CD4-positive, alpha-beta T cell treated with Interferon gamma for 1 hour (primary cell): ENCODE data around the gene ZBTB17.
"Not testable (repeated sequence)": the region's sequence is repeated elsewhere in the genome, so short reads cannot be mapped to it uniquely, and the experiment has no call there.

ENCODE experiments used
- DNase-seq: peaks from one replicate; pipeline ENCODE4 v3.0.0-alpha.2; 2020

Gene ZBTB17

DNA sequence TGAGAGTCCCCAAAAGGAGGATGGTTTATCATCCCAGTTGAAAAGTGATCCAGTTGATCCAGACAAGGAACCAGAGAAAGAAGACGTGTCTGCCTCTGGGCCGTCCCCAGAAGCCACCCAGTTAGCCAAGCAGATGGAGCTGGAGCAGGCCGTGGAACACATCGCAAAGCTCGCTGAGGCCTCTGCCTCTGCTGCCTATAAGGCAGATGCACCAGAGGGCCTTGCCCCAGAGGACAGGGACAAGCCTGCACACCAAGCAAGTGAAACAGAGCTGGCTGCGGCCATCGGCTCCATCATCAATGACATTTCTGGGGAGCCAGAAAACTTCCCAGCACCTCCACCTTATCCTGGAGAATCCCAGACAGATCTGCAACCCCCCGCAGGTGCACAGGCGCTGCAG lies 43.3 kb downstream of the ZBTB17 start:
- no peak for DNase-seq

DNA sequence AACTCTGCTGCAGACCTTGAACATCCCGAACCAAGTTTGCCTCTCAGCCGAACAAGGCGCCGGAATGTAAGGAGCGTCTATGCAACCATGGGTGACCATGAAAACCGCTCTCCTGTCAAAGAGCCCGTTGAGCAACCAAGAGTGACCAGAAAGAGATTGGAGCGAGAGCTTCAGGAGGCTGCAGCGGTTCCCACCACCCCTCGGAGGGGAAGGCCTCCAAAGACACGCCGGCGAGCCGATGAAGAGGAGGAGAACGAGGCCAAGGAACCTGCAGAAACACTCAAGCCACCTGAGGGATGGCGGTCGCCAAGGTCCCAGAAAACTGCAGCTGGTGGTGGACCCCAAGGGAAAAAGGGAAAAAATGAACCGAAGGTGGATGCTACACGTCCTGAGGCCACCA lies 44.0 kb downstream of the ZBTB17 start:
- DNase-seq, result no peak

DNA sequence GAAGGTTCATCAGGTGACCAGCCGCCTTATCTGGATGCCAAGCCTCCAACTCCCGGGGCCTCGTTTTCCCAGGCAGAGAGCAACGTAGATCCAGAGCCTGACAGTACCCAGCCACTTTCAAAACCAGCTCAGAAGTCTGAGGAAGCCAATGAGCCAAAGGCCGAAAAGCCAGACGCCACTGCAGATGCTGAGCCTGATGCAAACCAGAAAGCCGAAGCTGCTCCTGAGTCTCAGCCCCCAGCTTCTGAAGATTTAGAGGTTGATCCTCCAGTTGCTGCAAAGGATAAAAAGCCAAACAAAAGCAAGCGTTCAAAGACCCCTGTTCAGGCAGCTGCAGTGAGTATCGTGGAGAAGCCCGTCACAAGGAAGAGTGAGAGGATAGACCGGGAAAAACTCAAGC lies 44.5 kb downstream of the ZBTB17 start:
- no peak for DNase-seq

DNA sequence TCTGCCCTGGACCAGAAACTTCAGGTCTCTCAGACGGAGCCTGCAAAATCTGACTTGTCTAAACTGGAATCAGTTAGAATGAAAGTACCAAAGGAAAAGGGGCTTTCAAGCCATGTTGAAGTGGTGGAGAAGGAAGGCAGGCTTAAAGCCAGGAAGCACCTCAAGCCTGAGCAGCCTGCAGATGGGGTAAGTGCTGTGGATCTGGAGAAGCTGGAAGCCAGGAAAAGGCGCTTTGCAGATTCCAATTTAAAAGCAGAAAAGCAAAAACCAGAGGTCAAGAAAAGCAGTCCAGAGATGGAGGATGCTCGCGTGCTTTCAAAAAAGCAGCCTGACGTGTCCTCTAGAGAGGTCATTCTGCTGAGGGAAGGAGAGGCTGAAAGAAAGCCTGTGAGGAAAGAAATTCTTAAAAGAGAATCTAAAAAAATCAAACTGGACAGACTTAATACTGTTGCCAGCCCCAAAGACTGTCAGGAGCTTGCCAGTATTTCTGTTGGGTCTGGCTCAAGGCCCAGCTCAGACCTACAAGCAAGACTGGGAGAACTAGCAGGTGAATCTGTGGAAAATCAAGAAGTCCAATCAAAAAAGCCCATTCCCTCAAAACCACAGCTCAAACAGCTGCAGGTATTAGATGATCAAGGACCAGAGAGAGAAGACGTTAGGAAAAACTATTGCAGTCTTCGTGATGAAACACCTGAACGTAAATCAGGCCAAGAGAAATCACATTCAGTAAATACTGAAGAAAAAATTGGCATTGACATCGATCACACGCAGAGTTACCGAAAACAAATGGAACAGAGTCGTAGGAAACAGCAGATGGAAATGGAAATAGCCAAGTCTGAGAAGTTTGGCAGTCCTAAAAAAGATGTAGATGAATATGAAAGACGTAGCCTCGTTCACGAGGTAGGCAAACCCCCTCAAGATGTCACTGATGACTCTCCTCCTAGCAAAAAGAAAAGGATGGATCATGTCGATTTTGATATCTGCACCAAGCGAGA lies 46.6 kb downstream of the ZBTB17 start:
- DNase-seq, result no peak

DNA sequence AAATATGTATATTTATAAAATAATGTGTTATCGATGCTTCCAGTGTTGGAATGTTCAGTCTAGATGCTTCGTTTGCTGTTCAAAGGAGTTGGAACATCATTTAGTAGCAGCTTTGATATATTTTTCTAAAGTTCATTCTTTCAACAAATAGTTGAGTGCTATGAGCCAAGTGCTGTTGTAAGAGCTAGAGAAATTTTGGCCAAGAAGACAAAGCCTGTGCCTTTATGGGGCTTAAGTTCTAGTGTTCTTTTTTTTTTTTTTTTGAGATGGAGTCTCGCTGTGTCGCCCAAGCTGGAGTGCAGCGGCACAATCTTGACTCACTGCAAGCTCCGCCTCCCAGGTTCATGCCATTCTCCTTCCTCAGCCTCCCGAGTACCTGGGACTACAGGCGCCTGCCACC lies 49.5 kb downstream of the ZBTB17 start:
- DNase-seq, result not testable (repeated sequence)

DNA sequence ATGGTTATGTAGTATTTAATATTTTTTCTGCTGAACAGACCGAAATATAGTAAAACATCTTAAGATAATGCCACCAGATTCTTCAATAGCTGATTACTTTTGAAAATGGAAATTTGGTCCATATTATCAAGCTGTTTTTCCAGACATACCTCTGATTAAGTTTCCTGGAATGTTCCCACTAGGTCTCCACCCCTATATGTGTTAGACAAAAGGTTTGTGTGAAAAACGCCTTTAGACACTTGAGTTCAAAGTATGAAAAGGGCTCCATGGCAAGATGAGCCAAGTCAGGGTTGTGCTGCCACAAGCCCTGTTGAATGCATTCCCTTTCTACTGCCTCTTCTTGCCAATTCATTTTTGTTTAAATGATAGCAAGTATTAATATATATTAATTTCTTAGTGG lies 52.7 kb downstream of the ZBTB17 start:
- DNase-seq, result no peak

DNA sequence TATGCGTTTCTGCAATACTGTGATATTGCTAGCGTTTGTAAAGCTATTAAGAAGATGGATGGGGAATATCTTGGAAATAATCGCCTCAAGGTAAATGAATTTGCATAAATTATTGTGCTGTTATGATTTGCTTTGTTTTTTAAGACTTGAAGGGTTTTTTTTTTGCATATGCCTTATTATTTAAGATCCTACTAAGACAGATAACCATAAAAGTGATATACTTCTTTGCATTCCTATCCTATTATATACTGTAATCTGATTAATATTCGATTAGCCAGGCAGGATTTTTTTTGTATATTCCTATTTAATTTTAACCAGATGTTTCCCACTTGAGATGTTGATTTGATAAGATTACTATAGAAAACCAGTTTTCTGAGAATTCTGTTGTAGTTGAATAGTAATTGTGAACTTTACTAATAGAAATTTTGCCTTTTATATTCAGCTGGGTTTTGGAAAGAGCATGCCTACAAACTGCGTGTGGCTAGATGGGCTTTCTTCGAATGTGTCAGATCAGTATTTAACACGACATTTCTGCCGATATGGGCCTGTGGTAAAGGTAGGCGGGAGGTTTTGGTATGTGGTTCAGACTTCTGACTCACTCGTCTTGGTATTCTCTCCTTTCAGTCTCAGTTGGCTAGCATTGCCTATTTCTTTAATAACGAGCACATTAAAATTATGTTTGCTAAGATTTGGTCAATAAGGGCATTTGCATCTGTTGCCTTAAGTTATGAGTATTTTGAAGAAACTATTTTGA lies 56.8 kb downstream of the ZBTB17 start:
- DNase-seq, result no peak

DNA sequence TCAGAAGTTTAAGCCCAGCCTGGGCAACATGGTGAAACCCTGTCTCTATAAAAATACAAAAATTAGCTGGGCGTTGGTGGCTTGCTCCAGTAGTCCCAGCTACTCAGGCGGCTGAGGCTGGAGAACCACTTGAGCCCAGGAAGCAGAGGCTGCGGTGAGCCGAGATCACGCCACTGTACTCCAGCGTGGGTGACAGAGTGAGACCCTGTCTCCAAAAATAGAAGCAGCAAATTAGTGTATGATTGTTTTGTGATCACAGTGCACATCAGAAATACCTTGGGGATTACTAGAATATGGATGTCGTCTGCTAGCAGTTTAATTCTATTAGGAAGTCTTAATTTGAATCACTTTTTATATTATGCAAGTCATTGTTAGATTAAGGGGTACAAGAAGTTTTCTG lies 59.0 kb downstream of the ZBTB17 start:
- no peak for DNase-seq

DNA sequence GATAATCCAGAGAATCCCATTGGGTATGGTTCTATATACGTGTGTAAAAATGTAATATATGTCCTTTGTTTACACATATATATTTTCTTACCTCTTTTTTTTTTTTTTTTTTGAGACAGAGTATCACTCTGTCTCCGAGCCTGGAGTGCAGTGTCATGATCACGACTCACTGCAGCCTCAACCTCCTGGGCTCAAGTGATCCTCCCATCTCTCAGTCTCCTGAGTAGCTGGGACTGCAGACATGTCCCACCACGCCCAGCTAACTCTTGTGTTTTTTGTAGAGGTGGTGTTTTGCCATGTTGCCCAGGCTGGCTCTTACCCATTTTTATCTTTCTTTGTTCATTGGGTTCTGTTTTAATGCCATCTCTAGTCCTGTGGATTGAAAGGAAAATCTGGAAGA lies 59.5 kb downstream of the ZBTB17 start:
- DNase-seq, result no peak

DNA sequence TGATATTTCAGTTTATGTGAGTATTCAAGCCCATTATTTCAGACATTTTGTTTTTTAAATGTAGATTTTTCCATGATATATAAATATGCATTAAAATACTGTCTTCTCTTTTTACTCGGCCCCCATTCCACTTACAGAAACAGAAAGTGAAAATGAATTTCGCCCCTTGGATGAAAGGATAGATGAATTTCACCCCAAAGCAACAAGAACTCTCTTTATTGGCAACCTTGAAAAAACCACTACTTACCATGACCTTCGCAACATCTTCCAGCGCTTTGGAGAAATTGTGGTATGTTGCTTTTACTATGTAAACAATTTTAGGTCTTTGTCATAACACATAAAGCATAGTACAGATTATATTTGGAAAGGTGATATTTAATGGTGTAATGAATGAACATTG lies 59.9 kb downstream of the ZBTB17 start:
- no peak for DNase-seq

DNA sequence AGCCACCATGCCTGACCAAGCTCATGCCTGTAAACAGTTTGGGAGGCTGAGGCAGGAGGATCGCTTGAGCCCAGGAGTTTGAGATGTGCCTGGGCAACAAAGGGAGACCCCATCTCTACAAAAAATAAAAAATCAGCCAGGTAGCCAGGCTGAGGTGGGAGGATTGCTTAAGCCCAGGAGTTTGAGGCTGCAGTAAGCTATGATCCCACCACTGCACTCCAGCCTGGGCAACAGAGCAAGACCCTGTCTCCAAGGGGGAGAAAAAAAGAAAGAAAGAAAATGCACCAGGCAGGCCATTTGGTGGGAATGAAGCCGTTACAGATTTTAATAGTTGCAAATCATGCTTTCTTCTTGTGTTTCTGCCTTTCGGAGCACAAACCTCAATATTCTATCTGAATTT lies 62.3 kb downstream of the ZBTB17 start:
- DNase-seq, result not testable (repeated sequence)

DNA sequence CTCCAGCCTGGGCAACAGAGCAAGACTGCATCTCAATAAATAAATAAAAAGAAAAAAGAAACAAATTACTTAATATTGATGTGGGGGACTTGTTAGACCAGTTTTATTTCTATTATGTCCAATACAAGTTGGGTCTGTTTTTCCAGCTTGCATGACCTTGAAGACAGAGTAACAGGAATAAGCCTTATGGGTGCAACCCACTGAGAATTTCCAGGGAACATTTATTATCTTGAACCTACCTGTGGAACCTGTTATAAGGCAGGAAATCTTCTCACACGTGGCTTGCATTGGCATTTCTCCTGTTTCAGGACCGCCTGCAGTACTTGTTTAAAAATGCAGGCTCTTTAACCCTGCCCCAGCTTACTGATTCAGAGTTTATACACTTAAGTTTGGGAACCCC lies 64.0 kb downstream of the ZBTB17 start:
- no peak for DNase-seq

DNA sequence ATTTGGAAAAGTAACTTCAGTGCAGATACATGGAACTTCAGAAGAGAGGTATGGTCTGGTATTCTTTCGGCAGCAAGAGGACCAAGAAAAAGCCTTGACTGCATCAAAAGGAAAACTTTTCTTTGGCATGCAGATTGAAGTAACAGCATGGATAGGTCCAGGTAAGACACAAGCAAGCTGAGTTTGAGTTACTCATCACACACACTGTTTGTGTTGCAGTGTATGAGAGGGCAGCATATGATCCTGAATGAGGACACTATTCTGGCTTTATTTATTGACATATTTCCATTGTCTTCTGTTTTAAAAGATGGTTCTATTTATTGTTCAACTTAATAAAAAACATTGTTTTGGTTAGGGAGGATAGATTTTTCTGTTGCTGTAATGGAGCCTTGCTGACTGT lies 64.8 kb downstream of the ZBTB17 start:
- no peak for DNase-seq

DNA sequence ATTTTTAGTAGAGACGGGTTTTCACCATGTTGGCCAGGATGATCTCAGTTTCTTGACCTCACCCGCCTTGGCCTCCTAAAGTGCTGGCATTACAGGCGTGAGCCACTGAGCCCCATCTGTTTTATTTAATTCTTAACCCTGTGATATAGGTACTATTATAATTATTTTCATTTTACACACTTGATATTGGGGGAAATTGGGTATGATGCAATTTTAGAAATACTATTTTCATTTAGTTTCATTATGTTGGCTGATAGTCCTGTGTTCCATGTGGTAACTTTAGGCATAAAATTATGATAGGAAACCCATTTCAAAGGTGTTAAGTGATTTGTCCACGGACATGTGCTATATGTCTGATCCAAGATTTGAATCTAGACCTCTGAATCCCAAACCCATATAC lies 67.3 kb downstream of the ZBTB17 start:
- DNase-seq, result no peak

DNA sequence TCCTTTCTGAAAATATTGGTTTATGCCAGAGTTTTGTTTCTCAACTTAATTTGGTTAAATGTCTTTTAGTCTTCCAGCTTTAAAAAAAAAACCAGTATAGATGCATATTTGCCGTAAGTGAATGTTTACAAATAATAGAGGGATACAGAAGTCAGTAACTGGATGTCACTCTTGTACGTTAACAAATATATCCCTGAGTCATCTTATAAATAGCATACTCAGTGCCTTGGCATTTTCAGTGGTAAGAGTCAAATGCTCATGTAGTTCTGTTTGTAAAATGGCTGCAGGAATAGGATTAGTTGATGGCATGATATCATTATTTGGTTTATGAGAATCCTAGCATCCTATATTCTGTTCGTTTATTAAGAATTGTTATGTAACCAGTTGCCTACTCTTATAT lies 73.0 kb downstream of the ZBTB17 start:
- DNase-seq, result no peak

DNA sequence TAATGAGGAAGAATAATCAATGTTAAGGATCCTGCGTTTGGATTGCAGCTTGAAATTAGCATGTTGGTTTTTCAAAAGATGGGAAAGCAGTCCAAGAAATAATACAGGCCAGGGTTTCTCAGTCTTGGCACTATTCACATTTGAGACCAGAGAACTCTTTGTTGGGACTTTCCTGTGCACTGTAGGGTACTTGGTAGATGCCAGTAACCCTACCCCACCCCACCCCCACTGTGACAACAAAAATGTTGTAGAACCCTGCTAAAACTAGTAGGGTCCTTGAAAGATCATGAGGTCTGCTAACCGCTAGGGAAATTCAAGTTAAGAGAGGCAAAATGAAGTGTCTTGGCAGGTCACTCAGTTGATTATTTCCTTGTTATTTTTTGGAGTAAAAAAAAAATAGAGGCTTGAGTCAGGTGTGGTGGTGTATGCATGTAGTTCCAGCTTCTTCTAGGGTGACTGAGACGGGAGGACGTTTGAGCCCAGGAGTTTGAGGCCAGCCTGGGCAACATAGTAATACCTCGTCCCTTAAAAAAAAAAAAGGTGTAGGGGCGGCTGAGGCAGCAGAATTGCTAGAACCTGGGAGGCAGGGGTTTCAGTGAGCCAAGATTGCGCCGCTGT lies 75.1 kb downstream of the ZBTB17 start:
- DNase-seq, result no peak

DNA sequence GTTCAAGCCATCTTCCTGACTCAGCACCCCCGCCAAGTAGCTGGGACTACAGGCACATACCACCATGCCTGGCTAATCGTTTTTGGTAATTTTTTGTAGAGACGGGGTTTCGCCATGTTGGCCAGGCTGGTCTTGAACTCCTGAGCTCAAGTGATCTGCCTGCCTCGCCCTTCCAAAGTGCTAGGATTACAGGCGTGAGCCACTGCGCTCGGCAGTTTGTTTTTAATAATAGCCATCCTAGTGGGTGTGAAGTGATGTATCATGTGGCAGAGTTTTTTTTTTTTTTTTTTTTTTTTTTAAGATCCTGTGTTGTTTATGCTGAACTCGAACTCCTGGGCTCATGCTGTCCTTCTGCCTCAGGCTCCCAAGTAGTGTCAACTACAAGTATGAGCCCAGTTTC lies 76.6 kb downstream of the ZBTB17 start:
- DNase-seq, result no peak

DNA sequence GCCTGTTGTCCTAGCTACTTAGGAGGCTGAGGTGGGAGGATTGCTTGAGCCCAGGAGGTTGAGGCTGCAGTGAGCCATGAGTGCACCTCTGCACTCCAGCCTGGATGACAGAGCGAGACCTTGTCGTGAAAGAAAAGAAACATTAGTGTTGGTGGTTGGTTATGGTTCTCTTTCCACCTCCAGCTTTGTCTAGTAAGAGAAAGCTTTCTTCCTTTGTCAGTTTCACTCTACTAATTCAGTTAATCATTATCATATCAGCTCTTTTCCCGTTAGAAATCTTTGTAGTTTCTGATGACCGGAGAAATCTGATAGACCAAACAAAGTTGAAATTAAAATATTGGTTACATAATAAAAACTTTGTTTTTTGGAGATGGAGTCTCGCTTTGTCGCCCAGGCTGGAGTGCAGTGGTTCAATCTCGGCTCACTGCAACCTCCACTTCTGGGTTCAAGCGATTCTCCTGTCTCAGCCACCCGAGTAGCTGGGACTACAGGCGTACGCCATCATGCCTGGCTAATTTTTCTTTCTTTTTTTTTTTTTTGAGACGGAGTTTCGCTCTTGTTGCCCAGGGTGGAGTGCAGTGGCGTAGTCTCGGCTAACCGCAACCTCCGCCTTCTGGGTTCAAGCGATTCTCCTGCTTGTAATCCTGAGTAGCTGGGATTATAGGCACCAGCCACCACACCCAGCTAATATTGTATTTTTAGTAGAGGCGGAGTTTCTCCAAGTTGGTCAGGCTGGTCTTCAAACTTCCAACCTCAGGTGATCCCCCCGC lies 78.9 kb downstream of the ZBTB17 start:
- DNase-seq, result not testable (repeated sequence)

DNA sequence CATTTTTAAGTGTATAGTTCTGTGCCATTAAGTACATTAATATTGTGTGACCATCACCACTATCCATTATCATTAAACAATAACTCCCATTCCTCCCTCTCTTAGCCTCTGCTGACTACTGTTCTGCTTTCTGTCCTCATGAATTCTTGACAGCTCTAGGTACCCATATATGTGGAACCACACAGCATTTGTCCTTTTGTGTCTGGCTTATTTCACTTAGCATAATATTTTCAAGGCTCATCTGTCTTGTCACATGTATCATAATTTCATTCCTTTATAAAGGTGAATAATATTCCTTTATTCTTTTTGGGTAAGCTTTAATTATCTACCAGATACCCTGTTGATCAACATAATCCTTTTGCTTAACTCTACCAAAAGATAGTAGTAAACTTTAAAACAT lies 80.7 kb downstream of the ZBTB17 start:
- DNase-seq, result no peak

DNA sequence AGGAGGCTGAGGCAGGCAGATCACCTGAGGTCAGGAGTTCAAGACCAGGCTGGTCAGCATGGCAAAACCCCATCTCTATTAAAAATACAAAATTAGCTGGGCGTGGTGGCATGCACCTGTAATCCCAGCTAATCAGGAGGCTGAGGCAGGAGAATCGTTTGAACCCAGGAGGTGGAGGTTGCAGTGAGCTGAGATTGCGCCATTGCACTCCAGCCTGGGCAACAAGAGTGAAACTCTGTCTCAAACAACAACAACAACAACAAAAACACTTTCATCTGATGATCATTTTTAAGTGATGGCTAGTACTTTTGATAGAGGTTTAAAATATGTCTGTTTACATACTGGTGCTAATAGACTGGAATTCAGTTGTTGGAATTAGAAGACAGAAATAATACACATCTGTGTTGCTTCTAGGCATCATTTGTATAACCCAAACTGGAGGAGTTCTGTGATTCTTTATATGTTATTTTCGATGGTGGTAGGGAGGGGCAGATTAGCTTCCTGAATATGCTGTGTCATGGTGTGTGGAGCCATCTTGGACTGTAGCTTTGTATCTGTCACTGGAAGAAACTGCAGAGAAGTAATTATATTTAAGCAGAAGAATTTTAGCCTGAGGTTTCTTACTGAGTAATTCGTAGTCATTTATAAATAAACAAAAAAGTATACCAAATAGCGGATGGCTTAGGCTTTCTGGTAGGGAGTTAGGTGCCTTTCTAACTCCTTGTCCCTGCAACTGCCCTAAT lies 82.9 kb downstream of the ZBTB17 start:
- DNase-seq, result not testable (repeated sequence)
